Keratinocyte (primary cell): ENCODE measurements around the gene LHFPL6.

Experiments used
- EZH2 ChIP-seq: IDR thresholded peaks from one replicate; pipeline ENCODE4 v1.6.1; 2012; ENCODE audit warnings: inconsistent platforms, mild to moderate bottlenecking, low read length, moderate library complexity
- TF ChIP-seq, protein P1 (sequence below), 3 experiments: IDR thresholded peaks in 1 of 3; conservative IDR thresholded peaks in 1 of 3; optimal IDR thresholded peaks in 1 of 3; 2 replicates in 2 of 3; 3 replicates in 1 of 3; pipeline versions ENCODE3 to v1.5.1; 2011; ENCODE audit warnings: low read length in 3 of 3, mild to moderate bottlenecking in 3 of 3, moderate library complexity in 2 of 3, control low read depth in 1 of 3, inconsistent platforms in 1 of 3; ENCODE audit not compliant: insufficient read depth in 2 of 3; ENCODE audit errors: extremely low read depth in 1 of 3

DNA sequence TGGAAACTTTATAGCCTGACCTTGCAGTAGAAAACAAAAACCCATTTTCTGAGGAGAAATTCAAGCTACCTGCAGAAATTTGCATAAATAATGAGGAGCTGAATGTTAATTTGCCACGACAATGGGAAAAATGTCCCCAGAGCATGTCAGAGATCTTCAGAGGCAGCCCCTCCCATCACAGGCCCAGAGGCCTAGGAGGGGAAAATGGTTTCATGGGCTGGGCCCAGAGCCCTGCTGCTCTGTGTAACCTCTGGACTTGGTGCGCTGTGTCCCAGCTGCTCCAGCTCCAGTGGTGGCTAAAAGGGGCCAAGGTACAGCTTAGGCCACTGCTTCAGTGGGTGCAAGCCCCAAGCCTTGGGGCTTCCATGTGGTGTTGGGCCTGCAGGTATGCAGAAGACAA, 306.8 kb downstream of the LHFPL6 start:
- TF ChIP-seq, protein P1, sequence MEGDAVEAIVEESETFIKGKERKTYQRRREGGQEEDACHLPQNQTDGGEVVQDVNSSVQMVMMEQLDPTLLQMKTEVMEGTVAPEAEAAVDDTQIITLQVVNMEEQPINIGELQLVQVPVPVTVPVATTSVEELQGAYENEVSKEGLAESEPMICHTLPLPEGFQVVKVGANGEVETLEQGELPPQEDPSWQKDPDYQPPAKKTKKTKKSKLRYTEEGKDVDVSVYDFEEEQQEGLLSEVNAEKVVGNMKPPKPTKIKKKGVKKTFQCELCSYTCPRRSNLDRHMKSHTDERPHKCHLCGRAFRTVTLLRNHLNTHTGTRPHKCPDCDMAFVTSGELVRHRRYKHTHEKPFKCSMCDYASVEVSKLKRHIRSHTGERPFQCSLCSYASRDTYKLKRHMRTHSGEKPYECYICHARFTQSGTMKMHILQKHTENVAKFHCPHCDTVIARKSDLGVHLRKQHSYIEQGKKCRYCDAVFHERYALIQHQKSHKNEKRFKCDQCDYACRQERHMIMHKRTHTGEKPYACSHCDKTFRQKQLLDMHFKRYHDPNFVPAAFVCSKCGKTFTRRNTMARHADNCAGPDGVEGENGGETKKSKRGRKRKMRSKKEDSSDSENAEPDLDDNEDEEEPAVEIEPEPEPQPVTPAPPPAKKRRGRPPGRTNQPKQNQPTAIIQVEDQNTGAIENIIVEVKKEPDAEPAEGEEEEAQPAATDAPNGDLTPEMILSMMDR (optimal IDR thresholded peaks at IDR 0.05 in 1 of 3, IDR thresholded peaks at IDR 0.05 in 1 of 3, conservative IDR thresholded peaks at IDR 0.05 in 1 of 3; ENCODE audit: extremely low read depth in 1 of 3, insufficient read depth in 2 of 3, low read length in 3 of 3), result no peak
- TF ChIP-seq EZH2, result no peak
